ENCODE results near the gene AGO3.

DNA sequence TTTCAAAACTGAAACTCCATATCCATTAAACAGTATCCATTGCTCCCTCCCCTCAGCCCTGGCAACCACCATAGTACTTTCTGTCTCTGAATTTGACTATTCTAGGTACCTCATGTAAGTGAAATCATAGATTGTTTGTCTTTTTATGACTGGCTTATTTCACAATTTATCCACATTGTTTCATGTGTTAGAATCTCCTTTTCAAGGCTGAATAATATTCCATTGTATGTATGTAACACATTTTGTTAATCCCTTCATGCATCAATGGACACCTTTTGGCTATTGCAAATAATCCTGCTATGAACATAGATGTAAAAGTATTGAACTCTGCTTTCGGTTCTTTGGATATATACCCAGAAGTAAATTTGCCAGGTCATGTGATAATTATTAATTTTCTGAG lies 37.5 kb downstream of the AGO3 start:
- TF ChIP-seq, protein P1, sequence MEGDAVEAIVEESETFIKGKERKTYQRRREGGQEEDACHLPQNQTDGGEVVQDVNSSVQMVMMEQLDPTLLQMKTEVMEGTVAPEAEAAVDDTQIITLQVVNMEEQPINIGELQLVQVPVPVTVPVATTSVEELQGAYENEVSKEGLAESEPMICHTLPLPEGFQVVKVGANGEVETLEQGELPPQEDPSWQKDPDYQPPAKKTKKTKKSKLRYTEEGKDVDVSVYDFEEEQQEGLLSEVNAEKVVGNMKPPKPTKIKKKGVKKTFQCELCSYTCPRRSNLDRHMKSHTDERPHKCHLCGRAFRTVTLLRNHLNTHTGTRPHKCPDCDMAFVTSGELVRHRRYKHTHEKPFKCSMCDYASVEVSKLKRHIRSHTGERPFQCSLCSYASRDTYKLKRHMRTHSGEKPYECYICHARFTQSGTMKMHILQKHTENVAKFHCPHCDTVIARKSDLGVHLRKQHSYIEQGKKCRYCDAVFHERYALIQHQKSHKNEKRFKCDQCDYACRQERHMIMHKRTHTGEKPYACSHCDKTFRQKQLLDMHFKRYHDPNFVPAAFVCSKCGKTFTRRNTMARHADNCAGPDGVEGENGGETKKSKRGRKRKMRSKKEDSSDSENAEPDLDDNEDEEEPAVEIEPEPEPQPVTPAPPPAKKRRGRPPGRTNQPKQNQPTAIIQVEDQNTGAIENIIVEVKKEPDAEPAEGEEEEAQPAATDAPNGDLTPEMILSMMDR (IDR thresholded peaks at IDR 0.05; ENCODE audit: extremely low read depth in 1 of 2, insufficient read depth in 1 of 2, low read depth in 1 of 2, low read length in 2 of 2) = no peak
- TF ChIP-seq MYC (IDR thresholded peaks at IDR 0.05; ENCODE audit: low read depth, low read length) (no peak), POLR2A (IDR thresholded peaks at IDR 0.05; ENCODE audit: low read depth, low read length) (no peak), POLR2AphosphoS5 (IDR thresholded peaks at IDR 0.05; ENCODE audit: insufficient read depth, low read depth, low read length) (no peak), EZH2 (IDR thresholded peaks at IDR 0.05; ENCODE audit: borderline replicate concordance, low read depth, low read length, severe bottlenecking) (no peak), FOS (IDR thresholded peaks at IDR 0.05; ENCODE audit: borderline replicate concordance, insufficient read depth, low read length) (no peak), JUN (IDR thresholded peaks at IDR 0.05; ENCODE audit: borderline replicate concordance, insufficient read depth, insufficient read length, low read depth) (no peak), GATA2 (IDR thresholded peaks at IDR 0.05; ENCODE audit: insufficient read depth, insufficient read length, low read depth, low read length) (no peak)
- TF ChIP-seq, protein P2, sequence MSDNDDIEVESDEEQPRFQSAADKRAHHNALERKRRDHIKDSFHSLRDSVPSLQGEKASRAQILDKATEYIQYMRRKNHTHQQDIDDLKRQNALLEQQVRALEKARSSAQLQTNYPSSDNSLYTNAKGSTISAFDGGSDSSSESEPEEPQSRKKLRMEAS (IDR thresholded peaks at IDR 0.05; ENCODE audit: insufficient read depth, insufficient read length) = no peak

Measured in endothelial cell of umbilical vein (primary cell).